ENCODE results near the gene ARAP2.

DNA sequence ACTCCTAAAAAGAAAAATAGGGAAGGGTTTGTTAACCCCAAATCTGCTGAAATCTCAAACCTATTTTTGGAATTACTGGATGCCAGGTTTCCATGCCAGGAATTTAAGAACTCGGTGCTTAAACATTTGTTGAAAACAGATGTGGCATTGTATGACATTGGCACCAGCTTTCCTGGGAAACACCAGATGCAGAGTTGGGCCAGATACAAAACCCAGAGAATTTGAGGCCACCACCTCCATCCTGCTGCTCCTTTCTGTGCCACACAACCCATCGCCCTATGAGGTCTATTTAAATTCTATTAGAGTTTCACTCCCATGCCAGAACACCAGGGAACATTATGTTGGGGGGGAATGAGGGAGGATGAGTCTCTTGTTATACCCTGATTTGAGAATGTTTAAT, 71.7 kb downstream of the ARAP2 start:
- TF ChIP-seq RAD51 (IDR thresholded peaks at IDR 0.05; ENCODE audit: borderline replicate concordance) (no peak), KDM5B (CRISPR knock-in tag; IDR thresholded peaks at IDR 0.05; ENCODE audit: borderline replicate concordance) (no peak), MAX (IDR thresholded peaks at IDR 0.05) (no peak), NR2F6 (IDR thresholded peaks at IDR 0.05) (no peak), NR2F6 (CRISPR knock-in tag; IDR thresholded peaks at IDR 0.05) (no peak), ZNF281 (CRISPR knock-in tag; IDR thresholded peaks at IDR 0.05; ENCODE audit: borderline replicate concordance) (no peak), ATF1 (CRISPR knock-in tag; IDR thresholded peaks at IDR 0.05) (no peak), HIVEP1 (CRISPR knock-in tag; IDR thresholded peaks at IDR 0.05) (no peak), ZNF335 (CRISPR knock-in tag; IDR thresholded peaks at IDR 0.05) (no peak), BCL6 (CRISPR knock-in tag; IDR thresholded peaks at IDR 0.05) (no peak), BRD4 (CRISPR knock-in tag; IDR thresholded peaks at IDR 0.05) (no peak)
- TF ChIP-seq, protein P1, sequence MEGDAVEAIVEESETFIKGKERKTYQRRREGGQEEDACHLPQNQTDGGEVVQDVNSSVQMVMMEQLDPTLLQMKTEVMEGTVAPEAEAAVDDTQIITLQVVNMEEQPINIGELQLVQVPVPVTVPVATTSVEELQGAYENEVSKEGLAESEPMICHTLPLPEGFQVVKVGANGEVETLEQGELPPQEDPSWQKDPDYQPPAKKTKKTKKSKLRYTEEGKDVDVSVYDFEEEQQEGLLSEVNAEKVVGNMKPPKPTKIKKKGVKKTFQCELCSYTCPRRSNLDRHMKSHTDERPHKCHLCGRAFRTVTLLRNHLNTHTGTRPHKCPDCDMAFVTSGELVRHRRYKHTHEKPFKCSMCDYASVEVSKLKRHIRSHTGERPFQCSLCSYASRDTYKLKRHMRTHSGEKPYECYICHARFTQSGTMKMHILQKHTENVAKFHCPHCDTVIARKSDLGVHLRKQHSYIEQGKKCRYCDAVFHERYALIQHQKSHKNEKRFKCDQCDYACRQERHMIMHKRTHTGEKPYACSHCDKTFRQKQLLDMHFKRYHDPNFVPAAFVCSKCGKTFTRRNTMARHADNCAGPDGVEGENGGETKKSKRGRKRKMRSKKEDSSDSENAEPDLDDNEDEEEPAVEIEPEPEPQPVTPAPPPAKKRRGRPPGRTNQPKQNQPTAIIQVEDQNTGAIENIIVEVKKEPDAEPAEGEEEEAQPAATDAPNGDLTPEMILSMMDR (CRISPR knock-in tag; IDR thresholded peaks at IDR 0.05) = no peak
- TF ChIP-seq, protein P2, sequence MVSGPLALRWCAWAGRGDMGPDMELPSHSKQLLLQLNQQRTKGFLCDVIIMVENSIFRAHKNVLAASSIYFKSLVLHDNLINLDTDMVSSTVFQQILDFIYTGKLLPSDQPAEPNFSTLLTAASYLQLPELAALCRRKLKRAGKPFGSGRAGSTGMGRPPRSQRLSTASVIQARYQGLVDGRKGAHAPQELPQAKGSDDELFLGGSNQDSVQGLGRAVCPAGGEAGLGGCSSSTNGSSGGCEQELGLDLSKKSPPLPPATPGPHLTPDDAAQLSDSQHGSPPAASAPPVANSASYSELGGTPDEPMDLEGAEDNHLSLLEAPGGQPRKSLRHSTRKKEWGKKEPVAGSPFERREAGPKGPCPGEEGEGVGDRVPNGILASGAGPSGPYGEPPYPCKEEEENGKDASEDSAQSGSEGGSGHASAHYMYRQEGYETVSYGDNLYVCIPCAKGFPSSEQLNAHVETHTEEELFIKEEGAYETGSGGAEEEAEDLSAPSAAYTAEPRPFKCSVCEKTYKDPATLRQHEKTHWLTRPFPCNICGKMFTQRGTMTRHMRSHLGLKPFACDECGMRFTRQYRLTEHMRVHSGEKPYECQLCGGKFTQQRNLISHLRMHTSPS (CRISPR knock-in tag; IDR thresholded peaks at IDR 0.05; ENCODE audit: low read depth) = no peak
